KG1 (cell line): ENCODE measurements around the gene SMIM35.
"Not testable (repeated sequence)": the region's sequence is repeated elsewhere in the genome, so short reads cannot be mapped to it uniquely, and the experiment has no call there.

Experiments used
- DNase-seq: peaks from one replicate; lab custom pipeline; 2025; lab: John Stamatoyannopoulos, UW

SMIM35 gene

GRCh38 chr11:118027694-118028093 lies 59.1 kb downstream of the SMIM35 start:
- DNase-seq, result no peak

GRCh38 chr11:118021146-118021545 lies 65.6 kb downstream of the SMIM35 start:
- DNase-seq, result no peak

GRCh38 chr11:118018401-118018800 lies 68.4 kb downstream of the SMIM35 start:
- DNase-seq, result no peak

GRCh38 chr11:118017631-118018315 lies 69.0 kb downstream of the SMIM35 start:
- DNase-seq, result no peak

DNA sequence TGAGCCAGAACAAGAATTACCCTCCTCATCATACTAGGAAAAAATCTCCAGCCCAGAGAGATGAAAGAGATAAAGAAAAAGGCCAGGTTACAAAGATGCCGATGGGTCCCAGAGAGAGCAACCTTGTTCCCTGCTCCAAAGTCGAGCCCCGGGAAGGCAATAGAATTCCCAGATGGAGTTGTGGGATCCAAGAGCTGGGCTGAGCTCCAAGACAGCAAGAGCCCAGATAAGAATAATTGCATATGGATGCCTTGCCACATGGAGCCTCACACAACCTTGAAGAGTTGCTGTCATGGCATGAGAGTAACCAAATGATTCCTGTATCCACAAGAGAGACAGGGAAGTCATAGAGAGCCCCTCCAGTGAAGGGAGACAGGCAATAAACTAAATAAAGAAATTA lies 69.7 kb downstream of the SMIM35 start:
- no peak for DNase-seq

- peak; percentile 61 for DNase-seq
Measured at GRCh38 chr11:118016104-118016503, 70.7 kb downstream of the SMIM35 start.

DNA sequence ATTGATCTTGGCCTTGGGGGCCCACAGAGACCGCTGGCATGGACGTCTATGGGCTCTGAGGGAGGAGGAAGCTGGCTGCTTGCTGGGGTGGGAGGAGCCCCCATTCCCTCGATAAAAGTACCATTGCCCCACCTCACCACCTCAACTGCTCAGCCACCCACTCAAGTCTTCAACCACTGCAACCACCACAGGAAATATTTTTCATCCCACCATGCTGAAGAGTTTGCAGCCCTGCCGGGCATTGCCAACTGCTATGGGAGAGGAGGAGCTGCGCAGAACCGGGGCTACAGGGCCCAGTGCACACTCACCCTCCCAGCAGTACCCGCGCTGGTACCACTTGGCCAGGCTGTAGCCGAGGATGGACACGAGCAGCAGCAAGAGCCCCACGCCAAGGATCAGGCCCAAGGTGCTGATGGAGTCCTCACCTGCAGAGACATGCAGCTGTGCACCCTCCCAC lies 71.3 kb downstream of the SMIM35 start:
- no peak for DNase-seq

DNA sequence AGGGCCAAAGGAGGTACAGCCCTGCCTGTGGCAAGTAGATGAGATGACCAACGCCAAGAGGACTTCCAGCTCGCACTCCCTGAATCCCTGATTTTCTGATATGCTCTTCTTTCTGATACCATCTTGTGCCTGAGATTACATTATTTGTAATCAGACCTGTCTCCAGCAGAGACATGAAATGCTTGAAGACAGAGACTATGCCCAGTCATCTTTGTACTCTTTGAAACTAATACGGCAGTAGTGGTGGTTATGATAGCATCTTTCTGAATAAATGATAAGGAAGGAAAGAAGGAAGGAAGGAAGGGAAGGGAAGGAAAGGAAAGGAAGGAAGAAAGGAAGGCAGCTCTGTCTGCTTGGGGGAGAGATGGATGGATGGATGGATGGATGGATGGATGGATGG lies 72.7 kb downstream of the SMIM35 start:
- DNase-seq, result no peak

DNA sequence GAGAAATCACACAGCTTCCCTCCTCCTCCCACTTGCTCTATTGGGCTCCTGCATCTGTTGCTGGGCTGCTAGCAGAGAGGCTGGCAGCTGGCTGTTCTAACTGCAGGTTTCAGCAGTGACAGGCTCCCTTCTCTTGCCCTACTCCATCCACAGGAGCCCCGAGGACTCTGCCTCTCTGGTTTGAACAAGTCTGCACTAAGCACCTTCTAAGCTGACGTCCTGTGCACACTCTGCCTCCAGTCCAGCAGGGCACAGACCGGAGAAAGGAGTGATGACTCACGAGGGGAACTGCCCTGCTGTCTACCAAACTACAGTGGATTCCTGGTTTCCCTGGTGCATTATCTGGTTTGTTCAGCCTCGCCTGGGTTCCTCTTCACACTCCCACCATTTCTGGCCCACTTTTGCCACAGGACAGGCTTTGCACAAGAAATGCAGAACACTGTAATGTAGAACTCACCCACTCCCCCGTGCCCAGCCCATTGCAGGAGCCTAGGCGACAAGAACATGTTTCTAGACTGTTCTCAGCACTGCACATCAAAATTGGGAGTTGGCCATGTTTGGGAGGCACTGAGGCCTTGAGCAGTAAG lies 74.6 kb downstream of the SMIM35 start:
- DNase-seq, result peak; percentile 81

GRCh38 chr11:118010738-118011461 lies 75.9 kb downstream of the SMIM35 start:
- DNase-seq, result peak; percentile 79

- DNase-seq, result no peak
Measured at GRCh38 chr11:118009864-118010737, 76.7 kb downstream of the SMIM35 start.

GRCh38 chr11:118008271-118008911 lies 78.4 kb downstream of the SMIM35 start:
- DNase-seq, result no peak

DNA sequence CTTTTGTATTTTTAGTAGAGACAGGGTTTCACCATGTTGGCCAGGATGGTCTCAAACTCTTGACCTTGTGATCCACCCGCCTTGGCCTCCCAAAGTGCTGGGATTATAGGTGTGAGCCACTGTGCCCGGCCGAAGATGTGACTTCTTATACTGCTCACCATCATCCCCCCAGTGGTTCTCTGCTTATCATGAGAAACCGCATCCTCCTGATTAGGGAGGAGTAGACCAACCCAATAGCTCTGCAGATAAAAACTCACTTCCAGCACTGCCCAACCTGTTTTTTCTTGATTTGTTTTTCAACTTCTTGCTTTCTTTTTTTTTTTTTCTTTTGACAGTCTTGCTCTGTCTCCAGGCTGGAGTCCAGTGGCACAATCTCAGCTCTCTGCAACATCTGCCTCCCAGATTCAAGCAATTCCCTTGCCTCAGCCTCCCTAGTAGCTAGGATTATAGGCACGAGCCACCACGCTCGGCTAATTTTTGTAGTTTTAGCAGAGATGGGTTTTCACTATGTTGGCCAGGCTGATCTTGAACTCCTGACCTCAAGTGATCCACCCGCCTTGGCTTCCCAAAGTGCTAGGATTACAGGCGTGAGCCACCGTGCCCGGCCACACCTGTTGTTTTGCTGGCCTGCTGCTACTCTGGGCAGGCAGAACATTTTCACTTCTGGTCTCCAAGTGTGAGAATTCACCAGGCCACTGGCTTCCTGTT lies 79.0 kb downstream of the SMIM35 start:
- DNase-seq, result not testable (repeated sequence)

- DNase-seq, result no peak
Measured at GRCh38 chr11:118007040-118007439, 79.7 kb downstream of the SMIM35 start.

- DNase-seq, result no peak
Measured at GRCh38 chr11:118006153-118006534, 80.6 kb downstream of the SMIM35 start.

DNA sequence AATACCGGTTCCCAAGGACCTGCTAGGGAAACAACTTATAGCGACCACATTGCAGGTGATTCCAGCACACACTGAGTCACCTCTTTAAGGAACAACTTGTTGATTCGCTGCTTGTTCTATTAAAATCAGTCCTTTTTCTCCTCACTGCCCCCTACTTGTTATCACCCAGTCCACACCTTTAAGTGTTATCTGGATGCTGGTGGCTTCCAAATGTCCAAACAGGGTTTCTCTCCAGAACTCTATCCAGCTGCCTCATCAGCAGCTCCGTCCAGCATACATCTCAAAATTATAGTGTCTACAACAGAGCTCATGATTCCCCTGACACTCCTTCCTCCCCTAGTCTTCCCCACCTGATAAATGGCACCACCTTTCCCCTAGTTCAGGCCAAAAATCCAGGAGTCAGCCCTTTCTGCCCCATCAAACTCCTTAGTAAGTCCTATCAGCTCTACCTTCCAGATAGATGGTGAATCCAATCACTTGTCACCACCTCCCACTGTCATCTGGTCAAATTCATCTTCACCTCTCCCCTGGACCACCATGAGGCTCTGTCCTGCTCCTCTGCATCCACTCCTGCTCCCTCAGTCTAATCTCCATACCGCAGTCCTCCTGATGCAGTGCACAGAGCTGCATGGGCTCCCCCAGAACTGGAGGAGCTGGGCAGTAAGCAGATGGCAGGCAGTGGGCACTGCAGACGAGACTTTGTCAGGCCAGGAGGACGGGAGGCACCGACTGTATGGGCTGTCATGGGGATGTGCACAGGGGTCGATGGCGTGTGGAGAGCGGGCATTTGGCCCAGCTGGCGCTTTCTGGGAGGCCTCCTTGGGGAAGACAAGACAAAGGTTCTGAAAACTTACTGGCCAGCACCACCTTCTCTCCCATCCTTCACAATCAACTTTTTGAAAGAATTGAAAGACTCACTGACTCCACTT lies 81.3 kb downstream of the SMIM35 start:
- DNase-seq, result no peak

DNA sequence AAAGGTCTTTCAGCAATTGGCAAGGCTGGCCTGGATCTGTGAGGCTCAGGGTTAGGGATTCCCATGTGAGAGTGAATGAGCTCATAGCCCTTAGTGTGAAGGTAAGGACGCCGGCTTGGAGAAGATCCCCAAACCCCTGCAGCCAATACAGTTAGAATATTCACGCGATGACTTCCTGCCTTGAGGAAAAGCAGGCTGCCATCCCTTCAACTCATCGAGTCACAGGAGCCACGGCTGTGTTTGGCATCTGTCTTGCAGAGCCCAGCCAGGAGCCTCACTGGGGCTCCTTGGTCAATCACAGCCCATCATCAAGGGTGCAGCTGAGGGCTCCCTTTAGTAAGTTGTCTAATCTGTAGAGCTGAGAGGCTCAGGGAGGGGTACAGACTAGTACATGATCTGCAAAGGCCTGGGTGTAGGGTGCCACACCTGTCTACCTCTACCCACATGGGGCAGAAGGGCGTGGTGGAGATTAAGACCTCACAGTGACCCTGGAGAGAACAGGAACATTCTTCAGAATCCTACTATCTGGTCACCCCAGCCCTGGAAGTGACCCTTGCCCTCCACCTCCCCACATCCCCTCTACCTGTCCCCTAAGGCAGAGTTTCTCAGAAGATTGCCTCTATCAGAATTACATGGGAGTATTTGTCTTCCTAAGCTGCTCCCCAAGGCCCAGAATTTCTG lies 82.1 kb downstream of the SMIM35 start:
- no peak for DNase-seq

DNA sequence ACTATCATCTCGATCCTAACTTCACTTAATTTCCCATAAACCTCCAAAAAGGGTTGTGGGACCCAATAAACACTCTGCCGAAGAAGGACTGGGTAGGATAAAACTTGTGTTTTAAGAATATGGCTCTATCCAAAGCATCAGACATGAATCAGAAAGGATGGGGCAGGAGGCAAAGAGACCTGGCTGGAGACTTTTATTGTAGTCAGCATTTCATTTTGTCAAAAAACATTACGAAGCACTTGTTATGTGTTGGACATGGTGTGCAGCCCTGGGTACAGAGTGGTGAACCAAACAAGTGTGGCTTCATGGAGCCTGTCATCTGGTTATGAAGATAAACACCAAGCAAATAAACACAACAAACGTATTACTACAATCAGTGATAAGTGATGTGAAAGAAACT lies 83.3 kb downstream of the SMIM35 start:
- no peak for DNase-seq
